ENCODE results near the gene IRX2. TPM values are rescaled to one million over a fixed set of nuclear protein-coding genes. Genes with fewer than 3 reads are reported as not detected.

IRX2 gene
- total RNA-seq, 4 donors from 2014 or later, result 24.3 to 41.1 (median 32.7) TPM

- WGBS, result 83% methylated on average over 9 of the region's 16 CpGs
- TF ChIP-seq POLR2A (IDR thresholded peaks at IDR 0.05) (no peak), CTCF (IDR thresholded peaks at IDR 0.05) (no peak), EP300 (IDR thresholded peaks at IDR 0.05) (no peak), POLR2AphosphoS5 (IDR thresholded peaks at IDR 0.05) (no peak)
Observed at GRCh38 chr5:2704806-2705645, 46.5 kb downstream of the IRX2 start.

GRCh38 chr5:2704111-2704510 is 47.4 kb downstream of the IRX2 start:
- H3K4me1 ChIP-seq, result no peaks in the 10 kb centered on the region
- no peak for TF ChIP-seq EP300 (IDR thresholded peaks at IDR 0.05)
- TF ChIP-seq CTCF (IDR thresholded peaks at IDR 0.05), result no peak
- TF ChIP-seq POLR2AphosphoS5 (IDR thresholded peaks at IDR 0.05), result no peak
- no peak for TF ChIP-seq POLR2A (IDR thresholded peaks at IDR 0.05)
- H3K9me3 ChIP-seq, result no peaks in the 10 kb centered on the region
- H3K36me3 ChIP-seq, result no peaks in the 10 kb centered on the region
- no peak overlapping the region for H3K27ac ChIP-seq
- no peak overlapping the region for H3K4me3 ChIP-seq
- H3K27me3 ChIP-seq, result no peaks in the 10 kb centered on the region
- DNase-seq (ENCODE audit: low spot score in 2 of 2), result no peak
- WGBS, result 87% methylated on average over 18 of the region's 18 CpGs

More at GRCh38 chr5:2704806-2705645, 46.5 kb downstream of the IRX2 start:
- H3K9me3 ChIP-seq, result no peaks in the 10 kb centered on the region
- H3K36me3 ChIP-seq, result no peaks in the 10 kb centered on the region
- no peak for DNase-seq (ENCODE audit: low spot score in 2 of 2)
- no peaks in the 10 kb centered on the region for H3K27me3 ChIP-seq
- H3K27ac ChIP-seq, result no peak overlapping the region
- no peak overlapping the region for H3K4me3 ChIP-seq
- H3K4me1 ChIP-seq, result no peaks in the 10 kb centered on the region

GRCh38 chr5:2703615-2704014 is 47.9 kb downstream of the IRX2 start:
- DNase-seq (ENCODE audit: low spot score in 2 of 2), result no peak
- H3K4me1 ChIP-seq, result no peaks in the 10 kb centered on the region
- no peak for TF ChIP-seq POLR2AphosphoS5 (IDR thresholded peaks at IDR 0.05)
- TF ChIP-seq CTCF (IDR thresholded peaks at IDR 0.05), result no peak
- TF ChIP-seq POLR2A (IDR thresholded peaks at IDR 0.05), result no peak
- no peak for TF ChIP-seq EP300 (IDR thresholded peaks at IDR 0.05)
- H3K27me3 ChIP-seq, result no peaks in the 10 kb centered on the region
- H3K4me3 ChIP-seq, result no peak overlapping the region
- no peak overlapping the region for H3K27ac ChIP-seq
- WGBS, result 84% methylated on average over 12 of the region's 12 CpGs
- H3K9me3 ChIP-seq, result no peaks in the 10 kb centered on the region
- no peaks in the 10 kb centered on the region for H3K36me3 ChIP-seq

GRCh38 chr5:2703041-2703440 is 48.4 kb downstream of the IRX2 start:
- WGBS, result 65% methylated on average over 11 of the region's 13 CpGs
- H3K9me3 ChIP-seq, result no peaks in the 10 kb centered on the region
- no peak for DNase-seq (ENCODE audit: low spot score in 2 of 2)

More at GRCh38 chr5:2703041-2703440, 48.4 kb downstream of the IRX2 start:
- no peak for TF ChIP-seq CTCF (IDR thresholded peaks at IDR 0.05)
- TF ChIP-seq POLR2AphosphoS5 (IDR thresholded peaks at IDR 0.05), result no peak
- H3K27ac ChIP-seq, result no peak overlapping the region
- H3K27me3 ChIP-seq, result no peaks in the 10 kb centered on the region
- no peaks in the 10 kb centered on the region for H3K4me1 ChIP-seq
- H3K36me3 ChIP-seq, result no peaks in the 10 kb centered on the region
- no peak overlapping the region for H3K4me3 ChIP-seq

All from suprapubic skin (tissue), 4 donors.